Sigmoid colon (tissue), 7 donors: ENCODE results near the gene PAFAH1B2. TPM values are rescaled to one million over a fixed set of nuclear protein-coding genes. Genes with fewer than 3 reads are reported as not detected.
A peak's percentile ranks its signal among the peaks of the same experiment; 100 is the strongest.
"Not testable (repeated sequence)": the region's sequence is repeated elsewhere in the genome, so short reads cannot be mapped to it uniquely, and the experiment has no call there.

Experiments
- DNase-seq: peaks from one replicate; pipeline ENCODE4 v3.0.0-alpha.2; 2019
- H3K27ac ChIP-seq, 4 donors: fragments of 200-600 bp; sonication (generic); one replicate each; pipeline ENCODE4 v1.5.1; 2016 to 2019; ENCODE audit warnings: mild to moderate bottlenecking in 1 of 4
- H3K27me3 ChIP-seq, 3 donors: fragments of 200-600 bp; sonication (generic); one replicate each; pipeline ENCODE4 v1.5.1; 2019; ENCODE audit warnings: mild to moderate bottlenecking in 1 of 3
- H3K36me3 ChIP-seq, 4 donors: fragments of 200-600 bp; sonication (generic); one replicate each; pipeline ENCODE4 v1.5.1; 2016 to 2019
- H3K4me1 ChIP-seq, 4 donors: fragments of 200-600 bp; sonication (generic); one replicate each; pipeline ENCODE4 v1.5.1; 2017 to 2019
- H3K4me3 ChIP-seq, 4 donors: fragments of 200-600 bp; sonication (generic); one replicate each; pipeline ENCODE4 v1.5.1; 2017 to 2019; ENCODE audit warnings: mild to moderate bottlenecking in 2 of 4, moderate library complexity in 1 of 4
- H3K9me3 ChIP-seq, 4 donors: fragments of 200-600 bp in 3 of 4; sonication (generic) in 3 of 4; one replicate each; pipeline versions ENCODE4 v1.5.1 to v1.6.1; 2013 to 2019
- CTCF ChIP-seq, 4 experiments: fragments of 450-650 bp in 3 of 4; fragments of 200-600 bp in 1 of 4; IDR thresholded peaks; one replicate each; pipeline ENCODE4 v1.5.1; 2016 to 2019; ENCODE audit warnings: antibody characterized with exemption in 4 of 4, mild to moderate bottlenecking in 3 of 4, moderate library complexity in 2 of 4
- EP300 ChIP-seq, 4 donors: sonication (generic); formaldehyde crosslinking; IDR thresholded peaks; one replicate each; pipeline ENCODE4 v1.6.1; 2017; ENCODE audit warnings: antibody characterized with exemption in 4 of 4
- POLR2A ChIP-seq, 2 donors: fragments of 450-650 bp; IDR thresholded peaks; one replicate each; pipeline ENCODE4 v1.6.1; 2016; ENCODE audit warnings: antibody characterized with exemption in 2 of 2, mild to moderate bottlenecking in 2 of 2, moderate library complexity in 2 of 2
- POLR2AphosphoS5 ChIP-seq, 4 donors: sonication (generic); formaldehyde crosslinking; IDR thresholded peaks; one replicate each; pipeline ENCODE4 v1.6.1; 2017; ENCODE audit warnings: antibody characterized with exemption in 4 of 4
- WGBS, 2 donors: extraction: QIAGEN DNeasy Blood & Tissue Kit; methylation state at CpG; one replicate each; pipeline ENCODE4 v1.1.7; 2013; 5-methylcytosine and 5-hydroxymethylcytosine counted together
- intact Hi-C: fragments of 100-400 bp; cut with DNase I; formaldehyde crosslinking; loops from one replicate; pipeline ENCODE4 v1.15.1; 2023
- polyA plus RNA-seq, 3 donors: library from polyadenylated mRNA; stranded (reverse); fragments of 200-250 nt; gene quantifications; one replicate each; pipeline ENCODE4 v1.2.3, GENCODE V29; 2013
- total RNA-seq, 4 donors: library from RNA; depleted of rRNA; stranded (reverse); fragments of >200 nt; gene quantifications; one replicate each; pipeline ENCODE4 v1.1.0, GENCODE V29; 2016
- donor health status: healthy with polysubstance abuse.
- donor health status: Bipolar disorder and iron deficiency.
- donor health status: healthy.

The PAFAH1B2 gene
- total and polyA plus RNA-seq, 7 donors = 26.0 to 76.4 (median 42.1) TPM

GRCh38 chr11:117137223-117138086, 6.6 kb upstream of the PAFAH1B2 start:
- intact Hi-C loops, H3K4me3 ChIP-seq, H3K4me1 ChIP-seq, DNase-seq, H3K36me3 ChIP-seq, H3K27me3 ChIP-seq, H3K9me3 ChIP-seq: not testable (repeated sequence)
- 100% methylated on average over 3 of the region's 15 CpGs; no CpG with 5 or more reads in 1 of the 2 donors for WGBS, 2 donors
- peak in 1 of 4 donors; percentile 57 for TF ChIP-seq POLR2AphosphoS5 (IDR thresholded peaks at IDR 0.05)
- peak overlapping the region in 1 of 4 donors; percentile 66 for H3K27ac ChIP-seq

- intact Hi-C loops = no loop called here
- peak overlapping the region; percentile 95 to 97 (median 97) for H3K27ac ChIP-seq
- peaks cover 0 to 39% (median 31%) of the 10 kb centered on the region in 4 donors for H3K4me1 ChIP-seq
- TF ChIP-seq POLR2AphosphoS5 (IDR thresholded peaks at IDR 0.05) (no peak), CTCF (IDR thresholded peaks at IDR 0.05) (no peak), EP300 (IDR thresholded peaks at IDR 0.05) (no peak), POLR2A (IDR thresholded peaks at IDR 0.05) (no peak)
- WGBS, 2 donors = 3 to 14% methylated on average over 5 of the region's 5 CpGs
- no peaks in the 10 kb centered on the region for H3K9me3 ChIP-seq
- peaks cover 0 to 11% (median 3%) of the 10 kb centered on the region in 4 donors for H3K36me3 ChIP-seq
- DNase-seq = peak; percentile 82
- H3K27me3 ChIP-seq = no peaks in the 10 kb centered on the region
- peak overlapping the region; percentile 83 to 93 (median 88) for H3K4me3 ChIP-seq
These were observed 697 bp upstream of the PAFAH1B2 start for GRCh38 chr11:117143390-117143789.

- peak; percentile 82 for DNase-seq
- intact Hi-C loops = loop anchor here (2.0 to 5.0 kb wide), 4 partner anchors 34 to 88 kb away; partner anchors contain the start of genes PCSK7, RNF214, SIDT2 and SIK3
- TF ChIP-seq POLR2A (IDR thresholded peaks at IDR 0.05) = no peak
- peak in 1 of 4 experiments; percentile 10 for TF ChIP-seq CTCF (IDR thresholded peaks at IDR 0.05)
- TF ChIP-seq POLR2AphosphoS5 (IDR thresholded peaks at IDR 0.05) = peak in 1 of 4 donors; percentile 37
- peak in 1 of 4 donors; percentile 28 for TF ChIP-seq EP300 (IDR thresholded peaks at IDR 0.05)
These were observed 648 bp downstream of the PAFAH1B2 start for GRCh38 chr11:117144477-117145392.

GRCh38 chr11:117145393-117145761, 1.3 kb downstream of the PAFAH1B2 start:
- intact Hi-C loops = loop anchor here (2.0 to 5.0 kb wide), 4 partner anchors 33 to 87 kb away; partner anchors contain the start of genes PCSK7, RNF214, SIDT2 and SIK3
- WGBS, 2 donors = 2 to 8% methylated on average over 5 of the region's 5 CpGs

More at GRCh38 chr11:117144477-117145392, 648 bp downstream of the PAFAH1B2 start:
- 0 to 1% methylated on average over 62 of the region's 62 CpGs for WGBS, 2 donors
- Histone ChIP-seq H3K27me3 (no peaks in the 10 kb centered on the region), H3K9me3 (no peaks in the 10 kb centered on the region), H3K27ac (peak overlapping the region; percentile 95 to 97 (median 97)), H3K4me1 (peaks cover 0 to 52% (median 43%) of the 10 kb centered on the region in 4 donors), H3K4me3 (peak overlapping the region; percentile 83 to 93 (median 88)), H3K36me3 (peaks cover 0 to 11% (median 3%) of the 10 kb centered on the region in 4 donors)

More at GRCh38 chr11:117145393-117145761, 1.3 kb downstream of the PAFAH1B2 start:
- Histone ChIP-seq H3K4me3 (peak overlapping the region; percentile 83 to 93 (median 88)), H3K27ac (peak overlapping the region; percentile 95 to 97 (median 97)), H3K9me3 (no peaks in the 10 kb centered on the region), H3K36me3 (peaks cover 0 to 11% (median 3%) of the 10 kb centered on the region in 4 donors), H3K4me1 (peaks cover 0 to 59% (median 48%) of the 10 kb centered on the region in 4 donors), H3K27me3 (no peaks in the 10 kb centered on the region)
- no peak for TF ChIP-seq POLR2A (IDR thresholded peaks at IDR 0.05)
- TF ChIP-seq CTCF (IDR thresholded peaks at IDR 0.05) = peak in 1 of 4 experiments; percentile 6
- TF ChIP-seq EP300 (IDR thresholded peaks at IDR 0.05) = no peak
- peak in 2 of 4 donors; percentile 33 to 43 for TF ChIP-seq POLR2AphosphoS5 (IDR thresholded peaks at IDR 0.05)
- no peak for DNase-seq
